Activated CD8-positive, alpha-beta memory T cell treated with anti-CD3 and anti-CD28 coated beads, Interleukin-2, amount 50 U/mL, for 24 hours (primary cell): ENCODE measurements around the gene SLC19A3.
"Not testable (repeated sequence)": the region's sequence is repeated elsewhere in the genome, so short reads cannot be mapped to it uniquely, and the experiment has no call there.

Experiments
- DNase-seq: peaks from one replicate; pipeline ENCODE4 v3.0.0-alpha.2; 2020; ENCODE audit errors: extremely low read depth

The SLC19A3 gene

GRCh38 chr2:227703280-227703732, 14.5 kb downstream of the SLC19A3 start:
- no peak for DNase-seq

DNA sequence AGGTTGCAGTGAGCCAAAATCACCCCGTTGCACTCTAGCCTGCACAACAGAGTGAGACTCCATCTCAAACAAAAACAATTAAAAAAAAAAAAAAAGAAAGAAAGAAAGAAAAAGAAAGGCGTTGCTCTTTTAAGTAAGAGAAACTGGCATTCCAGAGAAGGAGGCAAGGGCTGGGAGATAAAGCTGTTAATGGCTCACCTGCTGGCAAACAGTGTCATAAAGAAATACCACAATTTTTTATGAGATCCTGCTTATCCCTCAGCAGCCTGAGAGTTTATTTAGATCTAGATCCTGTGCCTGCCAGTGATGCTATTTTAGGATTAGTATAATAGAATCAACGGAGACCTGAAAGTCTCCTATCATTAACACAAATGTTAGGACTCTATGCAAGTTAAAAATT, 16.3 kb downstream of the SLC19A3 start:
- DNase-seq: no peak

- DNase-seq: no peak
These were observed 20.7 kb downstream of the SLC19A3 start for GRCh38 chr2:227696990-227697679.

GRCh38 chr2:227687189-227687588, 30.6 kb downstream of the SLC19A3 start:
- no peak for DNase-seq

GRCh38 chr2:227684258-227684657, 33.6 kb downstream of the SLC19A3 start:
- no peak for DNase-seq

DNA sequence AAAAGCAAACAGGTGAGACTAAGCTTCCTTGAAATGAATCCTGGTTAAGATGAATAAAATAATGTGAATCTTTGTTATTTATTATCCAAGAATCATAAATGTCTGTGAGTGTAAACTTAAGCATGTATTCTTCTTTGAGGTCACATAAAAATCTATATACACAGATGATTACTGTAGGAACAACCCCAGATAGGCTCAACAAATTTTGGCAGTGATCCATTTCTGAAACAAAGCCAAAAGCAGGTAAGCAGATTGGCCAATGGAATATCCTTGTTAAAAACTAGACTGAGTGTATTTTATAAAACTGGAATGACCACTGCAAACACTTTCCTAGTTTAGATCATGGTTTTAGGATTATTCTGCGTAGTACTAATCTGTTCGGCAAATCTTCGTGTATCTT, 39.9 kb downstream of the SLC19A3 start:
- no peak for DNase-seq

DNA sequence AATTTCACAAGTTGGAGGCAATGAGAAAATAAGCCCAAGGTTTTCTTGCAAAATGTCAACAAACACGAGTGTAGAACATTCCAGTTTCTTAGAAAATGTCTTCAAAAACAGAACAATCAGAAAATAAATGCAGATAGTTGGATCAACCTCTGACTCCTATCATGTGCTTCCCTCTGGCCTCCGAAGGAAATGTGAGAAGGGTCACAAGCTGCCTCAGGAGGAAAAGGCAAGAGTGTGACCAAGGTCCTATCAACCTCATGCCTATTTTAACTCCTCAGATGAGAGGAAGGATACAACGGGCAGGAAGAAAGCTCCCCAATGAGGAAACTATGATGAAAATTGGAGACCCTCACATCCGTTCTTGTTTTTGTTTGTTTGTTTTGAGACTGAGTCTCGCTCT, 43.3 kb downstream of the SLC19A3 start:
- DNase-seq: no peak

DNA sequence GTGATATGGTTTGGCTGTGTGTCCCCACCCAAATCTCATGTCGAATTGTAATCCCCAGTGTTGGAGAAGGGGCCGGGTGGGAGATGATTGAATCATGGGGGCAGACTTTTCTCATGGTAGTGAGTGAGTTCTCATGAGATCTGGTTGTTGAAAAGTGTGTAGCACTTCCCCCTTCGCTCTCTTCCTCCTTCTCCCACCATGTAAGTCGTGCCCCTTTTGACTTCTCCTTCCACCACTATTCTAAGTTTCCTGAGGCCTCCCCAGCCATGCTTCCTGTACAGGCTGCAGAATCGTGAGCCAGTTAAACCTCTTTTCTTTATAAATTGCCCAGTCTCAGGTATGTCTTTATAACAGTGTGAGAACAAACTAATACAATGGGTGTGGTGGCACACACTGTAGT, 44.2 kb downstream of the SLC19A3 start:
- DNase-seq: not testable (repeated sequence)

DNA sequence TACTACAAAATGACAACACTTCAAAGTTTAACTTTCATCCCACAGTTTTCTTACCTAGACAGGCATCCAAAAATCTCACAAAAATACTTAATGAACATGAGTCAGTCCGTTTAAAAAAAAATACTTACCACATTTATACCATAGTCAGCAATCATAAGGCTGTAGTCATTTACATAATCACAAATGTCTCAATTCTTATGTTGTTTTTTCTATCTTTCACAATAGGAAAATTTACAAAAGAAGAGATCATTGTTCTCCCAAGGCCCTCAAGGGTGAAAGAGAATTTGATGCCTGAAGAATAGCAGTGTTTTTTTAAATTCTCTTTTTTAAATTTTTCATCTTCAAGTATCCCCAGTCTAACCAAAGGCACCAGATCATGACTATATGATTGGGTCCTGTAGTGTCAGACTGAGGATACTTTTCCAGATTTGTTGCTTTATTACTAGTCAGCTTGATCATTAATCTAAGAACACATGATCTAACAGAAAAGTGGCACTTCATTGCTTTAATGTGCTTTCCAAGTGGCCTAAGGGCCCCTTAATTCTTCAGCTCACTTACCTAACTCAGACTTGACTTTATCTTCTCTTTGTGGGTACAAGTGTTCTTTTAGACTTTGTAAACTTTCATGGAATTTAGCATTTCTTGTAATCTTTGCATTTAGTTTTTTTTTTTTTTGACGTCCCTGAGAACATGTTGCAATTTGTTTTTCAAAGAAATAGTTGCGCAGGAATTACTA, 46.5 kb downstream of the SLC19A3 start:
- DNase-seq: no peak

DNA sequence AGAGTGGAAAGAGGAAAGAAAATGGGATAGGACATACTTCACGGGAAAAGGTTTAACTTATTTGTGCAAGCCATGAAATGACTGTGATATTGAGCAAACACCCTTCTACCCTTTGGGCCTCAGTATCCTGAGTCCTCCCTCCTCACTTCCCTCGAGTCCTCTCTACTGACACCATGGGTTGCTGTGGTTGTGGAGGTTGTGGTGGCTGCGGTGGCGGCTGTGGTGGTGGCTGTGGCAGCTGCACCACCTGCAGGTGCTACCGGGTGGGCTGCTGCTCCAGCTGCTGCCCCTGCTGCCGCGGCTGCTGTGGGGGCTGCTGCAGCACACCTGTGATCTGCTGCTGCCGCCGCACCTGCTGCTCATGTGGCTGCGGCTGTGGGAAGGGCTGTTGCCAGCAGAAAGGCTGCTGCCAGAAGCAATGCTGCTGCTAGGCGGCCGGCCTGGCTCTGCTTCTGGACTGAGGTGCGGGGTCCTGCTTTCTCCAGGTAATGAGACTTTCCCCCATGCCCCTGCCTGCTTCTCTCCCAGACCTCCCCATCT, 51.1 kb downstream of the SLC19A3 start, which contains the start of gene SCYGR5:
SCYGR5 (plus strand) TSS at position 174 of the 540 bp plus-strand sequence; CDS start at position 174, 0 bp downstream.
- not testable (repeated sequence) for DNase-seq

GRCh38 chr2:227665189-227665940, 52.5 kb downstream of the SLC19A3 start:
- no peak for DNase-seq

DNA sequence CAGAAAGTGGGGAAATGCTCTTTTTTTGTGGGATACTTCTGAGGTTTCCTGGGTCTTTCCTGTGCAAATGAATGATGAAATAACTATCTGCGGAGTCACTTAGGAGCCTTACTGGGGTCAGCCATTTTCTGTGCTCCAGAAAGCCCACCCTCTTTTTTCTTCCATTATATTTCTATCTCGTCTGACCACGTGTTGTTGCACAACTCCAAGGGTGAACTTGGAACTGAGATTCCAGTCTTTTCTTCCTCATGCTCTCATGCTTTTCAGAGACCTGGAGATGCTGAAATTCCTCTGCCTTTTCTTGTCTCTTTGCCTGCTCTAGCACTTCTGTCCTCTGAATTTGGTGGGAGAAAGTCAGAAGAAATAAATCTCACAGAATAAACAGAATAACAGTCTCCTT, 56.0 kb downstream of the SLC19A3 start:
- no peak for DNase-seq

GRCh38 chr2:227661025-227661649, 56.7 kb downstream of the SLC19A3 start:
- DNase-seq: no peak

- DNase-seq: no peak
These were observed 60.5 kb downstream of the SLC19A3 start for GRCh38 chr2:227657199-227657845.

- no peak for DNase-seq
These were observed 62.4 kb downstream of the SLC19A3 start for GRCh38 chr2:227655454-227655853.

DNA sequence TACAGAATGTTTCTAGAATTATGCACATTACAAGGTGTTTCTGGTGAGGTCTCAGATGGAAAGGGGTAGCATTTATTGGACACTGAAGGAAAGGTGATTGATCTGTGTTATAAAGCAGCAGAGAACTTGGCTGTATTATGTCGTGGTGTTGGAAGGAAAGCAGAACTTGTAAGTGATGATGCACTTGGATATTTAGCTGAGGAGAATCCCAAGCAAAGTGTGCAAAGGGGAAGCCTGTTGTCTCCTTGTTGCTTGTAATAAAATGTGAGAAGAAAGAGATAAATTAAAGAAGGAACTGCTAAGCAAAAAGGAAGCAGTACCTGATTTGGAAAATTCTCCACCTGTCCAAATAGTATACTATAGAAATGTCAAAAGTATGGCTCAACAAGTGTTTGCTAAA, 63.4 kb downstream of the SLC19A3 start:
- DNase-seq: no peak

DNA sequence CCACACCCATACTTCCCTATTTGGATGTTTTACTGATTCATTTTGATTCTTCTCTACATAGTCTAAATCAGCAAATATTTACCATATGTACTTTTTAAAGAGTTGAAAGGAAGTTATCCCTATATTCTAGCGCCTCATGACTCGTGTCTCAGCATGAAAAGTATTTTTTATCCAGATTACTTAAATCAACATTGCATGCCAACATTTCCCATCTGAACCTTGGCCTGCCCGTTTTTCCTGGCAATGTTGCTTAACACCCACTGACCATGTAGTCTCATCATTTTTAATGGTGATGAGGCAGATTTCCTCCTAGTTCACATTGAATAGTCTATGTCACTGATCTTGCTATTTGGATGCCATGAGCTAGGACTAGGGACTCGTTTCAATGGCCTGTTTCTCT, 64.4 kb downstream of the SLC19A3 start:
- no peak for DNase-seq

DNA sequence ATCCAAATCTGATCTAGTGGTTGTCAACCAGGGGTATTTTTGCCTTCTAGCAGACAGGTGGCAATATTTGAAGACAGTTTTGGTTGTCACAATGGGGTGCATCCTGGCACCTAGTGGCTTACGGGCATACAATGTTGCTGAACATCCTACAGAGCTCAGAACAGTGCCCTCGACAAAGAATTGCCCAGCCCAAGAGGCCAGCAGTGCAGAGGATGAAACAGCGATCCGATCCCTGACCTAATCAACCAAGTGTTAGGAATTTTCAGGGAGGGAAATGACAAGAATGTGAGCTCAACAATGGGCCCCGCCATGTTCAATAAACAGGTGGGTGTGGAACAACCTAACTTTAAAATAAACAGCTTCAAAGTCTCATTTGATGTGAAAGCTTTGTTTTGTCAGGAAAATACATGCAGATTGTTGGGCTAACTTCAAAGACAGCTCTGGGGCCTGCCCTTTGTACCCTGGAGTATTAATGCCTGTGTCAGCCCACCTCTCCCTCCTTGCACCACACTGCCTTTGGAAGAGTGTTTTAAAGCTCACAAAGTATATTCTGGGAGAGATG, 73.8 kb downstream of the SLC19A3 start:
- DNase-seq: no peak

- DNase-seq: no peak
These were observed 75.2 kb downstream of the SLC19A3 start for GRCh38 chr2:227642656-227643055.

DNA sequence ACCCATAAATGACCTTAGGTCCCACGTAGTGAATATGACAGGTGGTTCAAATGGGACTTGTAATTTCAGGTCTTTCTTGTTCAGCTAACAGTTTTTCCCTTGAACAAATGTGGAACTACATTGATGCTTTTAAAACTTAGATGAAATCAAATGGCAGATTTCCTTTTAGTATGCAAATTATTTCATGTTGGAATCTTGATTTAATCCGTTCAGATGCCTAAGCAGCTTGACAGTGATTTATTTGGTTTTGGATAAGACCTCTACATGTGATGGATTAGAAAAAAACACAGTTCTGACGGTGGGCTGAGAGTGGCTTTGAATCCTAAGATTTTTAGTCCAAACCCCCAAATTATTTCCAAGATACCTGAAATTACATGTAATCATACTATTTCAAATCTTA, 83.6 kb downstream of the SLC19A3 start:
- no peak for DNase-seq
